Spleen (tissue), 13 donors: ENCODE results near the gene VEGFC. TPM values are rescaled to one million over a fixed set of nuclear protein-coding genes. Genes with fewer than 3 reads are reported as not detected.
A peak's percentile ranks its signal among the peaks of the same experiment; 100 is the strongest.

ENCODE experiments used
- DNase-seq: peaks from one replicate; pipeline ENCODE4 v3.0.0-alpha.2; 2020
- H3K27ac ChIP-seq, 8 donors: fragments of 200-600 bp; sonication (generic) in 7 of 8; 1 replicate in 4 of 8; 2 replicates in 4 of 8; pipeline versions ENCODE4 v1.5.0 to v1.8.0; 2016 to 2021; ENCODE audit warnings: inconsistent platforms in 4 of 8, mild to moderate bottlenecking in 4 of 8, moderate library complexity in 1 of 8
- H3K27me3 ChIP-seq, 7 donors: fragments of 200-600 bp; sonication (generic) in 6 of 7; replicated peaks in 1 of 7; 1 replicate in 4 of 7; 2 replicates in 3 of 7; pipeline versions ENCODE4 v1.5.0 to v1.8.0; 2016 to 2021; ENCODE audit warnings: inconsistent platforms in 3 of 7, mild to moderate bottlenecking in 1 of 7
- H3K36me3 ChIP-seq, 6 donors: fragments of 200-600 bp; sonication (generic) in 5 of 6; 1 replicate in 4 of 6; 2 replicates in 2 of 6; pipeline versions ENCODE4 v1.5.0 to v1.8.0; 2016 to 2021; ENCODE audit warnings: inconsistent platforms in 2 of 6
- H3K4me1 ChIP-seq, 6 donors: fragments of 200-600 bp; sonication (generic) in 5 of 6; 1 replicate in 3 of 6; 2 replicates in 3 of 6; pipeline versions ENCODE4 v1.5.0 to v1.8.0; 2016 to 2021; ENCODE audit warnings: inconsistent platforms in 3 of 6
- H3K4me3 ChIP-seq, 8 donors: fragments of 200-600 bp; sonication (generic) in 7 of 8; 1 replicate in 4 of 8; 2 replicates in 4 of 8; pipeline versions ENCODE4 v1.5.0 to v1.8.0; 2016 to 2021; ENCODE audit warnings: inconsistent platforms in 4 of 8, mild to moderate bottlenecking in 4 of 8, moderate library complexity in 2 of 8
- H3K9me3 ChIP-seq, 8 donors: fragments of 200-600 bp; sonication (generic) in 7 of 8; 1 replicate in 4 of 8; 2 replicates in 4 of 8; pipeline versions ENCODE4 v1.5.0 to v1.8.0; 2016 to 2021; ENCODE audit warnings: inconsistent platforms in 4 of 8
- POLR2A ChIP-seq, 3 donors: fragments of 450-650 bp; IDR thresholded peaks; one replicate each; pipeline ENCODE4 v1.5.1; 2017; ENCODE audit warnings: antibody characterized with exemption in 3 of 3, mild to moderate bottlenecking in 1 of 3
- POLR2AphosphoS5 ChIP-seq, 3 donors: sonication (generic); formaldehyde crosslinking; IDR thresholded peaks; one replicate each; pipeline ENCODE4 v1.5.1; 2017; ENCODE audit warnings: antibody characterized with exemption in 3 of 3
- WGBS, 5 donors: extraction: QIAGEN DNeasy Blood & Tissue Kit in 3 of 5; methylation state at CpG; one replicate each; pipeline versions ENCODE4 v1.1.5 to v1.1.7; 2013 to 2018; 5-methylcytosine and 5-hydroxymethylcytosine counted together
- intact Hi-C: fragments of 100-400 bp; cut with DNase I; formaldehyde crosslinking; loops from one replicate; pipeline ENCODE4 v1.15.0; 2023; ENCODE audit warnings: low total_unique reads
- long read RNA-seq, 2 donors: transcript quantifications; one replicate each; lab custom pipeline, GENCODE V29; 2026
- polyA plus RNA-seq, 3 donors: library from polyadenylated mRNA; stranded (reverse); fragments of 200-250 nt; gene quantifications; one replicate each; pipeline ENCODE4 v1.2.1, GENCODE V29; 2013
- total RNA-seq, 7 donors: library from RNA; depleted of rRNA in 3 of 7; stranded (reverse); fragments of >200 nt in 3 of 7; fragmentation: NEBNext Ultra II Directional in 4 of 7; extraction: Animal tissue kit (Norgen Biotek cat#: 25700) in 4 of 7; gene quantifications; one replicate each; pipeline versions ENCODE4 v1.1.0 to v1.2.1, GENCODE V29; 2016 to 2021
- TF ChIP-seq, protein P1 (sequence below), 11 experiments: fragments of 200-600 bp in 7 of 11; fragments of 450-650 bp in 4 of 11; sonication (generic) in 4 of 11; IDR thresholded peaks in 8 of 11; conservative IDR thresholded peaks in 3 of 11; 1 replicate in 7 of 11; 2 replicates in 4 of 11; pipeline versions ENCODE4 v1.4.0 to v1.8.0; 2016 to 2021; ENCODE audit warnings: antibody characterized with exemption in 11 of 11, inconsistent platforms in 4 of 11, mild to moderate bottlenecking in 1 of 11
- donor health status: healthy with polysubstance abuse.
- donor health status: DM: no; HTN: no; CAD: no; lungs with moderate emphysema.
- donor health status: DM: no; HTN: no; CAD: no.
- donor health status: Bipolar disorder and iron deficiency.
- donor health status: healthy.
- donor health status: DM: no; HTN: no; CAD: no.
- donor health status: DM: yes; HTN: yes; CAD: no.

The VEGFC gene, protein sequence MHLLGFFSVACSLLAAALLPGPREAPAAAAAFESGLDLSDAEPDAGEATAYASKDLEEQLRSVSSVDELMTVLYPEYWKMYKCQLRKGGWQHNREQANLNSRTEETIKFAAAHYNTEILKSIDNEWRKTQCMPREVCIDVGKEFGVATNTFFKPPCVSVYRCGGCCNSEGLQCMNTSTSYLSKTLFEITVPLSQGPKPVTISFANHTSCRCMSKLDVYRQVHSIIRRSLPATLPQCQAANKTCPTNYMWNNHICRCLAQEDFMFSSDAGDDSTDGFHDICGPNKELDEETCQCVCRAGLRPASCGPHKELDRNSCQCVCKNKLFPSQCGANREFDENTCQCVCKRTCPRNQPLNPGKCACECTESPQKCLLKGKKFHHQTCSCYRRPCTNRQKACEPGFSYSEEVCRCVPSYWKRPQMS
- total RNA-seq (10 to 100 TPM in 2 of 7 donors, 1 to 10 TPM in 5; 3.3 to 11.6 (median 6.7) TPM), polyA plus RNA-seq (1 to 10 TPM; 3.8 to 4.4 (median 4.0) TPM)
- long read RNA-seq, donor 1, partial matches to known transcripts, result 0 of 4 reads
- long read RNA-seq, donor 1, other reads (novel, unspliced or antisense), result 0 of 4 reads
- long read RNA-seq, donor 2, partial matches to known transcripts, result 0 of 2 reads
- long read RNA-seq, donor 2, other reads (novel, unspliced or antisense), result 0 of 2 reads

DNA sequence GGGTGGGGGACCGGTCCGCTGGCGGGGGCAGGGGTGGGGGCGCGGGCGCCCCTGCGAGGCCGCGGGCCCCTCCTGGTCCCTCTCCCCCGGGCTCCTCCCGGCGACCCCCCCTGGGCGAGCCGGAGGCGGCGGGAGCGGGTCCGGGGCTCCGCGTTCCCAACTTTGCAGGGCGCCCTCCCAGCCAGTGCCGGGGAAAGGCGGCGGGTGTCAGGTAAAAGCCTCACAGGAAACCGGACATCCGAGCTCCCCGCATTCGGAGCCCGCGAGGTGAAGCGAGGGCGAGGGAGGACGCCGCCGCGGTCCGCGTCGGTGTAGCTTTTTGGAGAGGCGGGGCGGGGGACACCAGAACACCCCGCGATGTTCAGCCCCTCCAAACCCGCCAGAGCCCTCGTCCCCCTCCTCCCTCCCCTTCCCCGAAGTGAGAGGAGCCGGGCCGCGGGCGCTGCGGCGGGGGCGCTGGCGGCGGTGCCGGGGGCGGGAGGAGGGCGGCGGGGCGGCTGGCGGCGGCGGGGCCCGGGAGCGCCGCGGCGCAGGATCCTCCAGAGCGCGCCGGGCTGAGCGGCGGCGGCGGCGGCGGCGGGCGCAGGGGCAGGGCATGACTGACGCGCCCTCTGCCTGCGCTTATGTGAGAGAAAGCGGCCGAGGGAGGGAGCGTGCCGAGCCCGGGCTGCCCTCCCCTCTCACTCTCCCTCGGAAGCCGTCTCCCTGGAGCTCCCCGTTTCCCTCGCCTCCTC is at the start of gene VEGFC:
Gene VEGFC (minus strand): TSS at position 597 of the 734 bp plus-strand sequence. CDS start 611 bp downstream, outside the sequence.
- Histone ChIP-seq H3K9me3 (no peaks in the 10 kb centered on the region), H3K27me3 (peaks cover 0 to 42% (median 17%) of the 10 kb centered on the region in 7 donors), H3K36me3 (no peaks in the 10 kb centered on the region), H3K4me3 (peak within 1 kb of the TSS; percentile 42 to 73 (median 50)), H3K27ac (peak within 1 kb of the TSS in 7 of 8 donors; percentile 57 to 75 (median 64)), H3K4me1 (peaks cover 0 to 16% (median 12%) of the 10 kb centered on the region in 6 donors)
- intact Hi-C loops, result no loop called here
- WGBS, 5 donors, result 0 to 2% (median 1%) methylated on average over 20 to 91 of the region's 91 CpGs
- DNase-seq, result peak; percentile 73
- TF ChIP-seq, protein P1, sequence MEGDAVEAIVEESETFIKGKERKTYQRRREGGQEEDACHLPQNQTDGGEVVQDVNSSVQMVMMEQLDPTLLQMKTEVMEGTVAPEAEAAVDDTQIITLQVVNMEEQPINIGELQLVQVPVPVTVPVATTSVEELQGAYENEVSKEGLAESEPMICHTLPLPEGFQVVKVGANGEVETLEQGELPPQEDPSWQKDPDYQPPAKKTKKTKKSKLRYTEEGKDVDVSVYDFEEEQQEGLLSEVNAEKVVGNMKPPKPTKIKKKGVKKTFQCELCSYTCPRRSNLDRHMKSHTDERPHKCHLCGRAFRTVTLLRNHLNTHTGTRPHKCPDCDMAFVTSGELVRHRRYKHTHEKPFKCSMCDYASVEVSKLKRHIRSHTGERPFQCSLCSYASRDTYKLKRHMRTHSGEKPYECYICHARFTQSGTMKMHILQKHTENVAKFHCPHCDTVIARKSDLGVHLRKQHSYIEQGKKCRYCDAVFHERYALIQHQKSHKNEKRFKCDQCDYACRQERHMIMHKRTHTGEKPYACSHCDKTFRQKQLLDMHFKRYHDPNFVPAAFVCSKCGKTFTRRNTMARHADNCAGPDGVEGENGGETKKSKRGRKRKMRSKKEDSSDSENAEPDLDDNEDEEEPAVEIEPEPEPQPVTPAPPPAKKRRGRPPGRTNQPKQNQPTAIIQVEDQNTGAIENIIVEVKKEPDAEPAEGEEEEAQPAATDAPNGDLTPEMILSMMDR (IDR thresholded peaks at IDR 0.05 in 8 of 11, conservative IDR thresholded peaks at IDR 0.05 in 3 of 11), result peak in 1 of 11 experiments; percentile 32
- TF ChIP-seq POLR2AphosphoS5 (IDR thresholded peaks at IDR 0.05), result peak in 2 of 3 donors; percentile 56 to 63
- no peak for TF ChIP-seq POLR2A (IDR thresholded peaks at IDR 0.05)

DNA sequence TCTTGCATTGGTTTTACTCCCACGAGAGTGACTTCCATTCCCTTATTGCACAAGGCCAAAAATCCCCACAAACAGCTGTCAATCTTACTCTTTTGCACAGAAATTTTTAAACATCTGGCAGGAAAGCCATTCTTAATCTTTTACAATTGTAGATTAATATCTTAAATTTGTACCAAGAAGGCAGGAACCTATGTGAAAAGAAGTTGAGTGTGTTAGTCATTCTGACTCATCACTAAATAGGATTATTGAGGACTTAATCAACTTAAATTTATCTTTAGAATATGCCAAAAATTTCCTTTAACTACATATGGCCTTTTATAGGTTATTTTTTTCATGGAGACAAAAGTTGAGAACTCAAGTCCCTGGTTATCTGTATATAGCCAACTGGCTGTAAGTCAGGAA is 49.0 kb upstream of the VEGFC start:
- H3K27ac ChIP-seq, result no peak overlapping the region
- H3K36me3 ChIP-seq, result no peaks in the 10 kb centered on the region
- H3K4me3 ChIP-seq, result no peak overlapping the region
- TF ChIP-seq, protein P1 (IDR thresholded peaks at IDR 0.05 in 8 of 11, conservative IDR thresholded peaks at IDR 0.05 in 3 of 11), result no peak
- TF ChIP-seq POLR2AphosphoS5 (IDR thresholded peaks at IDR 0.05) (no peak), POLR2A (IDR thresholded peaks at IDR 0.05) (no peak)
- H3K27me3 ChIP-seq, result no peaks in the 10 kb centered on the region
- no peak for DNase-seq
- H3K9me3 ChIP-seq, result peaks cover 0 to 5% (median 0%) of the 10 kb centered on the region in 8 donors
- WGBS, 5 donors, result 47 to 75% (median 58%) methylated on average over 1 of the region's 1 CpG
- intact Hi-C loops, result no loop called here
- H3K4me1 ChIP-seq, result no peaks in the 10 kb centered on the region

DNA sequence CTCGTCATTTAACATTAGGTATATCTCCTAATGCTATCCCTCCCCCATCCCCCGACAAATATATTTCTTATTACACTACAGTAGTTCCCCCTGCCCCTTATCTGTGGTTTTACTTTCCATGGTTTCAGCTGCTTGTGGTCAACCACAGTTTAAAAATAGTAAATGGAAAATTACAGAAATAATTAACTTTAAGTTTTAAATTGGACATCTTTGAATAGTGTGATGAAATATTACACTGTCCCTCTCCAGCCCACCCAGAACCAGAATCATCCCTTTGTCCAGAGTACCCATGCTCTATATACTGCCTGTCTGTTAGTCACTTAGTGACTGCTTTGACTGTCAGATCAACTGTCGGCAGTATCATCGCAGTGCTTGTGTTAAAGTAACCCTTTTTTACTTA is 47.4 kb upstream of the VEGFC start:
- no peak for DNase-seq
- no peaks in the 10 kb centered on the region for H3K36me3 ChIP-seq
- H3K27ac ChIP-seq, result no peak overlapping the region
- WGBS, 5 donors, result 18 to 40% (median 24%) methylated on average over 3 to 4 of the region's 4 CpGs
- intact Hi-C loops, result no loop called here
- TF ChIP-seq POLR2A (IDR thresholded peaks at IDR 0.05) (no peak), POLR2AphosphoS5 (IDR thresholded peaks at IDR 0.05) (no peak)
- TF ChIP-seq, protein P1 (IDR thresholded peaks at IDR 0.05 in 8 of 11, conservative IDR thresholded peaks at IDR 0.05 in 3 of 11), result no peak
- H3K9me3 ChIP-seq, result no peaks in the 10 kb centered on the region
- H3K4me1 ChIP-seq, result no peaks in the 10 kb centered on the region
- no peaks in the 10 kb centered on the region for H3K27me3 ChIP-seq
- H3K4me3 ChIP-seq, result no peak overlapping the region
